Activated B cell treated with CpG ODN at 0.5 μM for 24 hours (primary cell): ENCODE data around the gene CRACR2B. TPM values are rescaled to one million over a fixed set of nuclear protein-coding genes. Genes with fewer than 3 reads are reported as not detected.

ENCODE experiments used
- ATAC-seq: fragments of 200-7000 bp; cut with Tn5 transposase; one replicate; pipeline ENCODE4 v1.10.0; 2021; ENCODE audit warnings: low read depth, mild to moderate bottlenecking, moderate library complexity
- CTCF ChIA-PET: fragments of 350-600 bp; sonication (Branson Sonifier 250); formaldehyde crosslinking; loops from one replicate; lab custom pipeline; 2021; ENCODE audit warnings: antibody characterized with exemption; lab: Charles Lee
- POLR2A ChIA-PET: fragments of 350-600 bp; sonication (Branson Sonifier 250); formaldehyde crosslinking; loops from one replicate; lab custom pipeline; 2021; ENCODE audit warnings: antibody characterized with exemption; lab: Charles Lee
- DNase-seq: peaks from one replicate; pipeline ENCODE4 v3.0.0; 2022
- H3K27ac Mint-ChIP-seq: one replicate; pipeline ENCODE4 v1.8.0; 2020; ENCODE audit warnings: mixed read lengths
- H3K27me3 Mint-ChIP-seq: one replicate; pipeline ENCODE4 v1.8.0; 2021; ENCODE audit warnings: mixed read lengths
- H3K36me3 Mint-ChIP-seq: one replicate; pipeline ENCODE4 v1.8.0; 2021; ENCODE audit warnings: low read depth, mixed read lengths
- H3K4me1 Mint-ChIP-seq: one replicate; pipeline ENCODE4 v1.8.0; 2021; ENCODE audit warnings: mixed read lengths
- H3K4me3 Mint-ChIP-seq: one replicate; pipeline ENCODE4 v1.8.0; 2020; ENCODE audit warnings: mild to moderate bottlenecking, mixed read lengths
- H3K9me3 Mint-ChIP-seq: one replicate; pipeline ENCODE4 v1.8.0; 2020; ENCODE audit warnings: mixed read lengths
- intact Hi-C: fragments of 100-400 bp; cut with micrococcal nuclease; formaldehyde crosslinking; loops from one replicate; pipeline ENCODE4 v1.15.1; 2024
- total RNA-seq: library from RNA; stranded (reverse); gene quantifications from 2 replicates; pipeline ENCODE4 v1.2.3, GENCODE V29; 2022
- TF ChIP-seq, protein P1 (sequence below): fragments of 200-600 bp; IDR thresholded peaks from one replicate; pipeline ENCODE4 v1.8.0; 2022; ENCODE audit warnings: antibody characterized with exemption, mild to moderate bottlenecking

CRACR2B gene
- total RNA-seq, 1 donor from 2014 or later: 4.5 TPM

GRCh38 chr11:862696-863022, 34.9 kb downstream of the CRACR2B start:
- no peaks in the 10 kb centered on the region for H3K36me3 Mint-ChIP-seq

GRCh38 chr11:863023-863909, 35.5 kb downstream of the CRACR2B start:
- TF ChIP-seq, protein P1, sequence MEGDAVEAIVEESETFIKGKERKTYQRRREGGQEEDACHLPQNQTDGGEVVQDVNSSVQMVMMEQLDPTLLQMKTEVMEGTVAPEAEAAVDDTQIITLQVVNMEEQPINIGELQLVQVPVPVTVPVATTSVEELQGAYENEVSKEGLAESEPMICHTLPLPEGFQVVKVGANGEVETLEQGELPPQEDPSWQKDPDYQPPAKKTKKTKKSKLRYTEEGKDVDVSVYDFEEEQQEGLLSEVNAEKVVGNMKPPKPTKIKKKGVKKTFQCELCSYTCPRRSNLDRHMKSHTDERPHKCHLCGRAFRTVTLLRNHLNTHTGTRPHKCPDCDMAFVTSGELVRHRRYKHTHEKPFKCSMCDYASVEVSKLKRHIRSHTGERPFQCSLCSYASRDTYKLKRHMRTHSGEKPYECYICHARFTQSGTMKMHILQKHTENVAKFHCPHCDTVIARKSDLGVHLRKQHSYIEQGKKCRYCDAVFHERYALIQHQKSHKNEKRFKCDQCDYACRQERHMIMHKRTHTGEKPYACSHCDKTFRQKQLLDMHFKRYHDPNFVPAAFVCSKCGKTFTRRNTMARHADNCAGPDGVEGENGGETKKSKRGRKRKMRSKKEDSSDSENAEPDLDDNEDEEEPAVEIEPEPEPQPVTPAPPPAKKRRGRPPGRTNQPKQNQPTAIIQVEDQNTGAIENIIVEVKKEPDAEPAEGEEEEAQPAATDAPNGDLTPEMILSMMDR: no peak
- POLR2A ChIA-PET: no interaction called here
- Mint-ChIP-seq H3K27ac (no peak overlapping the region), H3K4me3 (no peak overlapping the region), H3K9me3 (no peaks in the 10 kb centered on the region), H3K36me3 (peaks cover 1% of the 10 kb centered on the region), H3K4me1 (no peaks in the 10 kb centered on the region), H3K27me3 (no peaks in the 10 kb centered on the region)
- intact Hi-C loops: loop anchor here (10.0 kb wide), 1 partner anchor 622 kb away; the partner anchor contains the start of gene MOB2
- CTCF ChIA-PET: no interaction called here
- ATAC-seq: no peak
- no peak for DNase-seq

More at GRCh38 chr11:862696-863022, 34.9 kb downstream of the CRACR2B start:
- intact Hi-C loops: loop anchor here (10.0 kb wide), 1 partner anchor 622 kb away; the partner anchor contains the start of gene MOB2
- ChIA-PET POLR2A (no interaction called here), CTCF (no interaction called here)
- Mint-ChIP-seq H3K4me3 (no peak overlapping the region), H3K27me3 (no peaks in the 10 kb centered on the region), H3K9me3 (no peaks in the 10 kb centered on the region), H3K27ac (no peak overlapping the region), H3K4me1 (no peaks in the 10 kb centered on the region)
- TF ChIP-seq, protein P1: no peak
- no peak for ATAC-seq
- DNase-seq: no peak

DNA sequence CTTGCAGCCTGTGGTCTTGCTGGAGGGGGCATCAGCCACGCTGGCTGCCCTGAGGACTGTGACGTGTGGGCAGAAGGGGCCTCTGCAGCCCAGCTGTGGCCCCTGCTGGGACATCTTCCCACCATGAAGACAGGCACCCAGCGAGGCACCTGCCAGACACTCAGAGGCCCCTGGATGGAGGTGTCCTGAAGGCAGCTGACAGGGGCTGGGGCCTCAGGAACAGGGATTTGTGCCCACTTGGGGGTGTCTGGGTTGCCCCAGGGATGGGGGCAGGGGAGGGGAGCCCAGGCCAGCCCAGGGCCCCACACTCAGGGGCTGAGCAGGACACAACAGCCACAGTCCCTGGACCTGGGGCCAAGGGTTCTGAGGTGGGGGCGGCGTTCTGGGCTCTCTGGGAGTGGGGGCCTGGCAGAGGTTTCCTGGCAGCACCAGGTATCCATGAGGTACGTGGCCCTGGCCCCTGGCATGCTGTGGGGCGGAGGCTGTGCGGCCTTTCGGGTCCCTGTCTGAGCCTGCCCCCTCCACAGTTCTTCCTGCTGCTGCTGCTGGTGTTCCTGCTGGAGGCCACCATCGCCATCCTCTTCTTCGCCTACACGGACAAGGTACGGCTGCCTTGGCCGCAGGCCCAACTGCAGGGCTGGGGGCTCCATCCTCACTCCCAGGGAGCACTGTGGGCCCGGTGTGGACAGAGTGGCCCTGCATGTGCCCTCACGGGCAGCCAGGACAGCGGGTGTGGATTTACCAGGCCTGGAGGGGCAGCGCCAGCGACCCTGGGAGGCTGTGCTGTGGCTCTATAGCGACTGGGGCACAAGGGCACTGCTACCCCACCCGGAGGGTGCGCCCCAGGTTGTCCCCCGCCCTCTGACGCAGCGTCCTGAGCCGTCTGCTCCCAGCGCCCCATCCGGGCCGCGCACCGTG, 36.5 kb downstream of the CRACR2B start:
- POLR2A ChIA-PET: interaction anchor here (0.9 kb wide), 1 partner anchor 625 kb away, joined by 3 read pairs; no protein-coding TSS in a partner anchor
- no peak for ATAC-seq
- no peaks in the 10 kb centered on the region for H3K9me3 Mint-ChIP-seq
- intact Hi-C loops: loop anchor here (10.0 kb wide), 1 partner anchor 621 kb away; the partner anchor contains the start of gene MOB2
- DNase-seq: no peak
- no peak overlapping the region for H3K27ac Mint-ChIP-seq
- H3K36me3 Mint-ChIP-seq: peaks cover 4% of the 10 kb centered on the region
- no peaks in the 10 kb centered on the region for H3K4me1 Mint-ChIP-seq
- CTCF ChIA-PET: no interaction called here
- TF ChIP-seq, protein P1: no peak
- H3K4me3 Mint-ChIP-seq: no peak overlapping the region
- H3K27me3 Mint-ChIP-seq: no peaks in the 10 kb centered on the region

- Mint-ChIP-seq H3K9me3 (no peaks in the 10 kb centered on the region), H3K27me3 (no peaks in the 10 kb centered on the region), H3K36me3 (peaks cover 4% of the 10 kb centered on the region), H3K4me3 (no peak overlapping the region), H3K27ac (no peak overlapping the region), H3K4me1 (no peaks in the 10 kb centered on the region)
- intact Hi-C loops: loop anchor here (10.0 kb wide), 1 partner anchor 620 kb away; the partner anchor contains the start of gene MOB2
- ATAC-seq (no peak), DNase-seq (no peak)
- CTCF ChIA-PET: no interaction called here
- TF ChIP-seq, protein P1: no peak
- POLR2A ChIA-PET: interaction anchor here (0.9 kb wide), 1 partner anchor 624 kb away, joined by 3 read pairs; no protein-coding TSS in a partner anchor
Observed at GRCh38 chr11:864898-865297, 37.2 kb downstream of the CRACR2B start.
